ENCODE data around the gene GNPTG.

The GNPTG gene

GRCh38 chr16:1341495-1342420, 10.0 kb upstream of the GNPTG start:
- Histone ChIP-seq H4K91ac (ENCODE audit: low read depth, low read length) (no peak overlapping the region), H4K12ac (ENCODE audit: low read depth, low read length) (no peak overlapping the region), H3K4me3 (ENCODE audit: low read depth, low read length) (no peak overlapping the region), H3K27me3 (ENCODE audit: insufficient read depth, low read length) (no peaks in the 10 kb centered on the region), H3K23ac (ENCODE audit: low read length) (no peak overlapping the region), H3K27ac (ENCODE audit: low read depth, low read length) (no peak overlapping the region), H3K14ac (ENCODE audit: low read length) (no peak overlapping the region), H2AFZ (ENCODE audit: insufficient read depth, low read length, poor library complexity) (no peak overlapping the region), H2BK12ac (ENCODE audit: low read length) (no peak overlapping the region), H4K8ac (ENCODE audit: low read depth, low read length) (no peak overlapping the region), H2AK5ac (ENCODE audit: low read length) (no peak overlapping the region), H2BK5ac (ENCODE audit: low read depth, low read length, poor library complexity) (no peak overlapping the region), H3K4me2 (ENCODE audit: low read length) (no peak overlapping the region), H3K4ac (ENCODE audit: low read depth, low read length) (no peak overlapping the region), H3K79me2 (ENCODE audit: control insufficient read depth, insufficient read depth, low read length, poor library complexity) (no peaks in the 10 kb centered on the region), H3K18ac (ENCODE audit: low read length) (no peak overlapping the region), H3K79me1 (ENCODE audit: low read length) (no peaks in the 10 kb centered on the region), H3K36me3 (ENCODE audit: control insufficient read depth in 1 of 2, insufficient read depth in 2 of 2, low read length in 2 of 2) (no peaks in the 10 kb centered on the region), H2BK120ac (ENCODE audit: insufficient read depth, low read length, poor library complexity) (no peak overlapping the region), H3K4me1 (ENCODE audit: control insufficient read depth in 1 of 2, insufficient read depth in 2 of 2, low read length in 2 of 2) (peaks cover 0 to 4% of the 10 kb centered on the region in 2 experiments), H3K9ac (ENCODE audit: low read length) (no peak overlapping the region), H3K9me3 (ENCODE audit: insufficient read depth, low read depth, low read length) (peaks cover 8% of the 10 kb centered on the region)
- no CpG with 5 or more reads among the region's 39 CpGs for WGBS (ENCODE audit: extremely low coverage, insufficient coverage, insufficient read length)
- no peak for DNase-seq

- Histone ChIP-seq H3K36me3 (ENCODE audit: control insufficient read depth in 1 of 2, insufficient read depth in 2 of 2, low read length in 2 of 2) (peaks cover 3 to 4% of the 10 kb centered on the region in 2 experiments), H4K8ac (ENCODE audit: low read depth, low read length) (no peak overlapping the region), H3K18ac (ENCODE audit: low read length) (no peak overlapping the region), H4K12ac (ENCODE audit: low read depth, low read length) (no peak overlapping the region), H3K79me1 (ENCODE audit: low read length) (no peaks in the 10 kb centered on the region), H2AFZ (ENCODE audit: insufficient read depth, low read length, poor library complexity) (no peak overlapping the region), H3K27ac (ENCODE audit: low read depth, low read length) (no peak overlapping the region), H2BK12ac (ENCODE audit: low read length) (no peak overlapping the region), H4K91ac (ENCODE audit: low read depth, low read length) (no peak overlapping the region), H3K4me1 (ENCODE audit: control insufficient read depth in 1 of 2, insufficient read depth in 2 of 2, low read length in 2 of 2) (peaks cover 0 to 4% of the 10 kb centered on the region in 2 experiments), H3K4me3 (ENCODE audit: low read depth, low read length) (no peak overlapping the region), H3K79me2 (ENCODE audit: control insufficient read depth, insufficient read depth, low read length, poor library complexity) (no peaks in the 10 kb centered on the region), H3K23ac (ENCODE audit: low read length) (no peak overlapping the region), H3K9me3 (ENCODE audit: insufficient read depth, low read depth, low read length) (peaks cover 8% of the 10 kb centered on the region), H3K4ac (ENCODE audit: low read depth, low read length) (no peak overlapping the region), H2BK5ac (ENCODE audit: low read depth, low read length, poor library complexity) (no peak overlapping the region), H3K14ac (ENCODE audit: low read length) (no peak overlapping the region), H3K9ac (ENCODE audit: low read length) (no peak overlapping the region), H2AK5ac (ENCODE audit: low read length) (no peak overlapping the region), H3K27me3 (ENCODE audit: insufficient read depth, low read length) (no peaks in the 10 kb centered on the region), H3K4me2 (ENCODE audit: low read length) (peak overlapping the region; percentile 41), H2BK120ac (ENCODE audit: insufficient read depth, low read length, poor library complexity) (no peak overlapping the region)
- peak; percentile 96 to 99 for DNase-seq
- WGBS (ENCODE audit: extremely low coverage, insufficient coverage, insufficient read length), result no CpG with 5 or more reads among the region's 49 CpGs
Observed at GRCh38 chr16:1342526-1343427, 9.0 kb upstream of the GNPTG start.

GRCh38 chr16:1343428-1344242, 8.1 kb upstream of the GNPTG start:
- Histone ChIP-seq H3K18ac (ENCODE audit: low read length) (no peak overlapping the region), H2BK5ac (ENCODE audit: low read depth, low read length, poor library complexity) (no peak overlapping the region), H4K91ac (ENCODE audit: low read depth, low read length) (no peak overlapping the region), H2AFZ (ENCODE audit: insufficient read depth, low read length, poor library complexity) (no peak overlapping the region), H3K4me1 (ENCODE audit: control insufficient read depth in 1 of 2, insufficient read depth in 2 of 2, low read length in 2 of 2) (peaks cover 0 to 4% of the 10 kb centered on the region in 2 experiments), H3K27me3 (ENCODE audit: insufficient read depth, low read length) (no peaks in the 10 kb centered on the region), H3K4ac (ENCODE audit: low read depth, low read length) (no peak overlapping the region), H4K8ac (ENCODE audit: low read depth, low read length) (no peak overlapping the region), H3K9ac (ENCODE audit: low read length) (no peak overlapping the region), H3K79me2 (ENCODE audit: control insufficient read depth, insufficient read depth, low read length, poor library complexity) (no peaks in the 10 kb centered on the region), H3K23ac (ENCODE audit: low read length) (no peak overlapping the region), H3K27ac (ENCODE audit: low read depth, low read length) (no peak overlapping the region), H2AK5ac (ENCODE audit: low read length) (no peak overlapping the region), H3K14ac (ENCODE audit: low read length) (no peak overlapping the region), H2BK120ac (ENCODE audit: insufficient read depth, low read length, poor library complexity) (no peak overlapping the region), H2BK12ac (ENCODE audit: low read length) (no peak overlapping the region), H3K36me3 (ENCODE audit: control insufficient read depth in 1 of 2, insufficient read depth in 2 of 2, low read length in 2 of 2) (peaks cover 12% of the 10 kb centered on the region in 2 experiments), H3K4me2 (ENCODE audit: low read length) (peak overlapping the region; percentile 41), H4K12ac (ENCODE audit: low read depth, low read length) (no peak overlapping the region), H3K79me1 (ENCODE audit: low read length) (no peaks in the 10 kb centered on the region), H3K9me3 (ENCODE audit: insufficient read depth, low read depth, low read length) (peaks cover 8% of the 10 kb centered on the region), H3K4me3 (ENCODE audit: low read depth, low read length) (no peak overlapping the region)
- no CpG with 5 or more reads among the region's 44 CpGs for WGBS (ENCODE audit: extremely low coverage, insufficient coverage, insufficient read length)
- DNase-seq, result no peak

- Histone ChIP-seq H3K4me1 (ENCODE audit: control insufficient read depth in 1 of 2, insufficient read depth in 2 of 2, low read length in 2 of 2) (peaks cover 0 to 4% of the 10 kb centered on the region in 2 experiments), H2AFZ (ENCODE audit: insufficient read depth, low read length, poor library complexity) (no peak overlapping the region), H3K4me3 (ENCODE audit: low read depth, low read length) (no peak overlapping the region), H3K18ac (ENCODE audit: low read length) (no peak overlapping the region), H3K27ac (ENCODE audit: low read depth, low read length) (no peak overlapping the region), H3K9ac (ENCODE audit: low read length) (no peak overlapping the region), H3K14ac (ENCODE audit: low read length) (no peak overlapping the region), H3K79me2 (ENCODE audit: control insufficient read depth, insufficient read depth, low read length, poor library complexity) (no peaks in the 10 kb centered on the region), H3K4ac (ENCODE audit: low read depth, low read length) (no peak overlapping the region), H2BK5ac (ENCODE audit: low read depth, low read length, poor library complexity) (no peak overlapping the region), H3K9me3 (ENCODE audit: insufficient read depth, low read depth, low read length) (peaks cover 8% of the 10 kb centered on the region), H2BK120ac (ENCODE audit: insufficient read depth, low read length, poor library complexity) (no peak overlapping the region), H2BK12ac (ENCODE audit: low read length) (no peak overlapping the region), H3K27me3 (ENCODE audit: insufficient read depth, low read length) (no peaks in the 10 kb centered on the region), H3K36me3 (ENCODE audit: control insufficient read depth in 1 of 2, insufficient read depth in 2 of 2, low read length in 2 of 2) (peaks cover 20 to 21% of the 10 kb centered on the region in 2 experiments), H3K23ac (ENCODE audit: low read length) (no peak overlapping the region), H4K12ac (ENCODE audit: low read depth, low read length) (no peak overlapping the region), H2AK5ac (ENCODE audit: low read length) (no peak overlapping the region), H3K79me1 (ENCODE audit: low read length) (no peaks in the 10 kb centered on the region), H3K4me2 (ENCODE audit: low read length) (no peak overlapping the region), H4K8ac (ENCODE audit: low read depth, low read length) (no peak overlapping the region), H4K91ac (ENCODE audit: low read depth, low read length) (no peak overlapping the region)
- no CpG with 5 or more reads among the region's 14 CpGs for WGBS (ENCODE audit: extremely low coverage, insufficient coverage, insufficient read length)
- no peak for DNase-seq
Observed at GRCh38 chr16:1344499-1344898, 7.2 kb upstream of the GNPTG start.
